Fibroblast of lung (primary cell): Measurements from ENCODE around the gene KIAA0232. TPM values are rescaled to one million over a fixed set of nuclear protein-coding genes. Genes with fewer than 3 reads are reported as not detected.

Experiments
- DNase-seq, 2 donors: peaks; one replicate each; pipeline versions ENCODE4 v3.0.0 to v3.0.0-alpha.2; 2010; ENCODE audit warnings: low read depth in 2 of 2
- H2AFZ ChIP-seq: 2 replicates; pipeline ENCODE4 v1.5.1; 2012; ENCODE audit warnings: low read length, control low read depth, inconsistent platforms
- H3K27ac ChIP-seq: 2 replicates; pipeline ENCODE4 v1.5.1; 2011; ENCODE audit warnings: low read length, control low read depth; ENCODE audit not compliant: insufficient read depth
- H3K27me3 ChIP-seq: 2 replicates; pipeline ENCODE4 v1.5.1; 2011; ENCODE audit warnings: mild to moderate bottlenecking, low read length; ENCODE audit not compliant: control insufficient read depth, insufficient read depth
- H3K36me3 ChIP-seq: 2 replicates; pipeline ENCODE4 v1.5.1; 2011; ENCODE audit warnings: low read length; ENCODE audit not compliant: control insufficient read depth, insufficient read depth
- H3K4me1 ChIP-seq: 2 replicates; pipeline ENCODE4 v1.5.1; 2011; ENCODE audit warnings: low read length; ENCODE audit not compliant: control insufficient read depth, insufficient read depth; ENCODE audit errors: extremely low read depth
- H3K4me2 ChIP-seq: 2 replicates; pipeline ENCODE4 v1.5.1; 2011; ENCODE audit warnings: low read length, control low read depth; ENCODE audit not compliant: insufficient read depth; ENCODE audit errors: extremely low read depth
- H3K4me3 ChIP-seq, 4 experiments: fragments of 200-600 bp in 1 of 4; sonication (generic) in 1 of 4; replicated peaks in 1 of 4; 2 replicates each; pipeline ENCODE4 v1.5.1; 2011 to 2016; ENCODE audit warnings: low read length in 4 of 4, low read depth in 3 of 4, mild to moderate bottlenecking in 3 of 4, control low read depth in 2 of 4, inconsistent platforms in 1 of 4, mixed read lengths in 1 of 4; ENCODE audit not compliant: insufficient read depth in 1 of 4; ENCODE audit errors: control extremely low read depth in 1 of 4
- H3K79me2 ChIP-seq: 2 replicates; pipeline ENCODE4 v1.5.1; 2012; ENCODE audit warnings: mild to moderate bottlenecking, low read length, inconsistent platforms; ENCODE audit not compliant: control insufficient read depth, insufficient read depth
- H3K9ac ChIP-seq: 2 replicates; pipeline ENCODE4 v1.5.1; 2011; ENCODE audit warnings: mild to moderate bottlenecking, low read length, control low read depth; ENCODE audit not compliant: insufficient read depth
- H3K9me3 ChIP-seq: 2 replicates; pipeline ENCODE4 v1.5.1; 2012; ENCODE audit warnings: low read depth, low read length; ENCODE audit not compliant: control insufficient read depth, insufficient read depth
- H4K20me1 ChIP-seq: 2 replicates; pipeline ENCODE4 v1.5.1; 2011; ENCODE audit warnings: low read length; ENCODE audit not compliant: control insufficient read depth, insufficient read depth; ENCODE audit errors: extremely low read depth
- EZH2 ChIP-seq: IDR thresholded peaks from 2 replicates; pipeline ENCODE4 v1.5.1; 2012; ENCODE audit warnings: low read length, control low read depth, mild to moderate bottlenecking; ENCODE audit errors: missing control alignments
- polyA plus RNA-seq, 2 donors: library from polyadenylated mRNA; depleted of rRNA in 1 of 2; stranded (reverse) in 1 of 2; unstranded in 1 of 2; fragments of >200 nt; gene quantifications; 2 replicates each; pipeline ENCODE4 v1.2.1, GENCODE V29; 2011 to 2012; ENCODE audit warnings: missing spikeins in 1 of 2
- total RNA-seq: library from RNA; depleted of rRNA; stranded (reverse); fragments of >200 nt; gene quantifications from 2 replicates; pipeline ENCODE4 v1.2.1, GENCODE V29; 2014
- TF ChIP-seq, protein P1 (sequence below), 2 donors: IDR thresholded peaks in 1 of 2; conservative IDR thresholded peaks in 1 of 2; 1 replicate in 1 of 2; 2 replicates in 1 of 2; pipeline ENCODE4 v1.5.1; 2011 to 2012; ENCODE audit warnings: low read length in 2 of 2, control low read depth in 1 of 2, inconsistent platforms in 1 of 2, low read depth in 1 of 2, mild to moderate bottlenecking in 1 of 2

Gene KIAA0232
- total and polyA plus RNA-seq, 2 donors (not counting 1 experiment from before 2014, with no cell fraction given) = 18.0 to 18.8 TPM

DNA sequence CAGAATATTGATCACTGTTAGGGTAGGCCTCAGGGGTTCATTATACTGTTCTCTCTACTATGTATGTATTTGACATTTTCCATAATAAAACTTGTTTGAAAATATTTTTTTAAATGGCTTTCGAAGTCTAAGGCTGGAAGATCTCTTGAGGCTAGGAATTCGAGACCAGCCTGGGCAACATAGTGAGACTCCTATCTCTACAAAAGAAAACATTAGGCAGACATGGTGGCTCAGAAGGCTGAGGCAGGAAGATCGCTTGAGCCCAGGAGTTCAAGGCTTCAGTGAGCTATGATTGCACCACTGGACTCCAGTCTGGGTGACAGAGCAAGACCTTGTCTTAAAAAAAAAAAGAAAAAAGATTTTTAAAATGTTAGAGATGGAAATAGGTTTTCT is 111.6 kb downstream of the KIAA0232 start:
- Histone ChIP-seq H4K20me1 (no peaks in the 10 kb centered on the region), H3K27ac (no peak overlapping the region), H3K79me2 (no peaks in the 10 kb centered on the region), H3K4me2 (no peak overlapping the region), H3K27me3 (no peaks in the 10 kb centered on the region), H3K4me3 (no peak overlapping the region), H3K9me3 (no peaks in the 10 kb centered on the region), H3K36me3 (no peaks in the 10 kb centered on the region), H3K9ac (no peak overlapping the region), H3K4me1 (peaks cover 13% of the 10 kb centered on the region), H2AFZ (no peak overlapping the region)
- no peak for DNase-seq
- TF ChIP-seq, protein P1, sequence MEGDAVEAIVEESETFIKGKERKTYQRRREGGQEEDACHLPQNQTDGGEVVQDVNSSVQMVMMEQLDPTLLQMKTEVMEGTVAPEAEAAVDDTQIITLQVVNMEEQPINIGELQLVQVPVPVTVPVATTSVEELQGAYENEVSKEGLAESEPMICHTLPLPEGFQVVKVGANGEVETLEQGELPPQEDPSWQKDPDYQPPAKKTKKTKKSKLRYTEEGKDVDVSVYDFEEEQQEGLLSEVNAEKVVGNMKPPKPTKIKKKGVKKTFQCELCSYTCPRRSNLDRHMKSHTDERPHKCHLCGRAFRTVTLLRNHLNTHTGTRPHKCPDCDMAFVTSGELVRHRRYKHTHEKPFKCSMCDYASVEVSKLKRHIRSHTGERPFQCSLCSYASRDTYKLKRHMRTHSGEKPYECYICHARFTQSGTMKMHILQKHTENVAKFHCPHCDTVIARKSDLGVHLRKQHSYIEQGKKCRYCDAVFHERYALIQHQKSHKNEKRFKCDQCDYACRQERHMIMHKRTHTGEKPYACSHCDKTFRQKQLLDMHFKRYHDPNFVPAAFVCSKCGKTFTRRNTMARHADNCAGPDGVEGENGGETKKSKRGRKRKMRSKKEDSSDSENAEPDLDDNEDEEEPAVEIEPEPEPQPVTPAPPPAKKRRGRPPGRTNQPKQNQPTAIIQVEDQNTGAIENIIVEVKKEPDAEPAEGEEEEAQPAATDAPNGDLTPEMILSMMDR (conservative IDR thresholded peaks at IDR 0.05 in 1 of 2, IDR thresholded peaks at IDR 0.05 in 1 of 2; ENCODE audit: low read depth in 1 of 2, low read length in 2 of 2) = no peak
- no peak for TF ChIP-seq EZH2

DNA sequence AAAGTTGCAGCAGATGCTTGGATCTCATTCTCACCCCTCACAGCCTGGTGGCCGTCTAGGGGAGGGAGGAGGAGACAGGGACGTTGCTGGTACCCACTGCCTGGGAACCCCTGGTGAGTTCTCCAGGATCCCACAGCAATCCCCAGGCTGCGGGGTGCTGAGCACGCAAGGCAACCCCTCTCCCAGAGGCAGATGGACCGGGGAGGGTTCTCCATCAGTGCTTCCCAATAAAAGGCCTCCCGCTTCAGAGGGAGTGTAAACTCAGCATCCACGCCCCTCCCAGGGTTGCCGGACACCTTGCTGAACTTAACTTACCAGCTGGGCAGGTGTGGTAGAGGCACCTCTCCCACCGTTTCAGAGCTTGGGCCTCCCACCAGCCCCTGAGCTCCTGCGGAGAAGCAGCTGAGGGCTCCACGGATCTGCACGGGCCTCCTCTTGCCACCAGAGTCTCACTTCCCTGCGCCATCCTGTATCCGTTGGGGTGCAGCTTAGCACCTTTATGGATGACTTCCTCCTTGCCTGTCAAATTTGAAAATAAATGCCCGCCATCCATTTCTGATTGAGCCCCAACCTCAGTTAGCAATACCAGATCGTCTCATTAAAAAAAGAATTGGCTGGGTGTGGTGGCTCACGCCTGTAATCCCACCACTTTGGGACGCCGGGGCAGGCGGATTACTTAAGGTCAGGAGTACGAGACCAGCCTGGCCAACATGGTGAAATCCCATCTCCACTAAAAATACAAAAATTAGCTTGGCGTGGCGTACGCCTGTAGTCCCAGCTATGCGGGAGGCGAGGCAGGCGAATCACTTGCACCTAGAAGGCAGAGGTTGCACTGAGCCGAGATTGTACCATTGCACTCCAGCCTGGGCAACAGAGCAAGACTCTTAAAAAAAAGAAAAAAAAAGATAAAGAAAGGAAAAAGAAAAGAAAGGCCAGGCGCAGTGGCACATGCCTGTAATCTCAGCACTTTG is 112.3 kb downstream of the KIAA0232 start:
- Histone ChIP-seq H3K4me2 (no peak overlapping the region), H3K27ac (no peak overlapping the region), H3K4me1 (peaks cover 13% of the 10 kb centered on the region), H3K36me3 (no peaks in the 10 kb centered on the region), H2AFZ (no peak overlapping the region), H3K79me2 (no peaks in the 10 kb centered on the region), H3K9me3 (no peaks in the 10 kb centered on the region), H3K27me3 (no peaks in the 10 kb centered on the region), H3K4me3 (no peak overlapping the region), H4K20me1 (no peaks in the 10 kb centered on the region), H3K9ac (no peak overlapping the region)
- no peak for TF ChIP-seq EZH2
- TF ChIP-seq, protein P1 (conservative IDR thresholded peaks at IDR 0.05 in 1 of 2, IDR thresholded peaks at IDR 0.05 in 1 of 2; ENCODE audit: low read depth in 1 of 2, low read length in 2 of 2) = no peak
- DNase-seq = no peak

DNA sequence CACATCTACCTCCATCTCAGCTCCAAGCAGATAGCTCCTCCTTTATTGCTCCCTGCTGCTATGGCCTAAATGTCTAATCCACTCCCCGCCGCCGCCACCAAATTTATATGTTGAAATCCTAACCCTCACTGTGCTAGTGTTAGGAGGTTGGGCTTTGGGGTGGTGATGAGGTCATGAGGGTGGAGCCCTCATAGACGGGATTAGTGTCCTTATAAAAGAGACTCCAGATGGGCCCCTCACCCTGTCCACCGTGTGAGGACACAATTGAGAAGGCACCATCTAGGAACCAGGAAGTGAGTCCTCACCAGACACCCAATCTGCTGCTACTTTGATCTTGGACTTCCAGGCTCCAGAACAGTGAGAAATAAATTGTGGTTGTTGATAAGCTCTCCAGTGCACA is 113.5 kb downstream of the KIAA0232 start:
- Histone ChIP-seq H3K9me3 (no peaks in the 10 kb centered on the region), H3K36me3 (no peaks in the 10 kb centered on the region), H3K27me3 (no peaks in the 10 kb centered on the region), H3K9ac (no peak overlapping the region), H3K79me2 (no peaks in the 10 kb centered on the region), H2AFZ (no peak overlapping the region), H3K27ac (no peak overlapping the region), H3K4me2 (no peak overlapping the region), H3K4me3 (no peak overlapping the region), H4K20me1 (no peaks in the 10 kb centered on the region), H3K4me1 (peaks cover 13% of the 10 kb centered on the region)
- DNase-seq = no peak
- TF ChIP-seq, protein P1 (conservative IDR thresholded peaks at IDR 0.05 in 1 of 2, IDR thresholded peaks at IDR 0.05 in 1 of 2; ENCODE audit: low read depth in 1 of 2, low read length in 2 of 2) = no peak
- TF ChIP-seq EZH2 = no peak
